ENCODE data around the gene C5orf47. TPM values are rescaled to one million over a fixed set of nuclear protein-coding genes. Genes with fewer than 3 reads are reported as not detected.

C5orf47 gene
- total and polyA plus RNA-seq, 4 donors, result 0.08 TPM; not detected in 3

GRCh38 chr5:173944511-173944910 is 44.5 kb upstream of the C5orf47 start:
- H3K4me3 ChIP-seq (ENCODE audit: low read depth in 1 of 3, low read length in 3 of 3), result no peak overlapping the region

GRCh38 chr5:173945160-173945559 is 43.8 kb upstream of the C5orf47 start:
- H3K36me3 ChIP-seq (ENCODE audit: control insufficient read depth in 4 of 4, insufficient read depth in 3 of 4, low read depth in 1 of 4, low read length in 3 of 4), result peaks cover 7 to 44% (median 40%) of the 10 kb centered on the region in 4 donors
- H3K27me3 ChIP-seq (ENCODE audit: control insufficient read depth in 4 of 4, insufficient read depth in 4 of 4, low read length in 3 of 4), result no peaks in the 10 kb centered on the region
- no peak overlapping the region for H3K9ac ChIP-seq (ENCODE audit: low read depth in 1 of 2, low read length in 2 of 2)
- DNase-seq (ENCODE audit: low spot score), result no peak
- H3K27ac ChIP-seq (ENCODE audit: low read depth in 1 of 2, low read length in 2 of 2), result no peak overlapping the region
- WGBS, result 81% methylated on average over 2 of the region's 2 CpGs
- no peak overlapping the region for H3K4me3 ChIP-seq (ENCODE audit: low read depth in 1 of 3, low read length in 3 of 3)
- peaks cover 5 to 33% (median 18%) of the 10 kb centered on the region in 4 donors for H3K4me1 ChIP-seq (ENCODE audit: control insufficient read depth in 4 of 4, insufficient read depth in 4 of 4, low read length in 3 of 4)
- H3K9me3 ChIP-seq (ENCODE audit: control insufficient read depth in 4 of 4, low read length in 3 of 4), result no peaks in the 10 kb centered on the region
- TF ChIP-seq FOXA2 (IDR thresholded peaks at IDR 0.05) (no peak), FOXA1 (IDR thresholded peaks at IDR 0.05) (no peak), EGR1 (IDR thresholded peaks at IDR 0.05; ENCODE audit: low read depth in 2 of 2) (no peak), GABPA (IDR thresholded peaks at IDR 0.05 in 1 of 2, conservative IDR thresholded peaks at IDR 0.05 in 1 of 2) (no peak), TAF1 (conservative IDR thresholded peaks at IDR 0.05) (no peak), HNF4G (IDR thresholded peaks at IDR 0.05) (no peak), CTCF (IDR thresholded peaks at IDR 0.05; ENCODE audit: low read depth, low read length, missing input control) (no peak), HNF4A (conservative IDR thresholded peaks at IDR 0.05) (no peak)
- TF ChIP-seq, protein P1, sequence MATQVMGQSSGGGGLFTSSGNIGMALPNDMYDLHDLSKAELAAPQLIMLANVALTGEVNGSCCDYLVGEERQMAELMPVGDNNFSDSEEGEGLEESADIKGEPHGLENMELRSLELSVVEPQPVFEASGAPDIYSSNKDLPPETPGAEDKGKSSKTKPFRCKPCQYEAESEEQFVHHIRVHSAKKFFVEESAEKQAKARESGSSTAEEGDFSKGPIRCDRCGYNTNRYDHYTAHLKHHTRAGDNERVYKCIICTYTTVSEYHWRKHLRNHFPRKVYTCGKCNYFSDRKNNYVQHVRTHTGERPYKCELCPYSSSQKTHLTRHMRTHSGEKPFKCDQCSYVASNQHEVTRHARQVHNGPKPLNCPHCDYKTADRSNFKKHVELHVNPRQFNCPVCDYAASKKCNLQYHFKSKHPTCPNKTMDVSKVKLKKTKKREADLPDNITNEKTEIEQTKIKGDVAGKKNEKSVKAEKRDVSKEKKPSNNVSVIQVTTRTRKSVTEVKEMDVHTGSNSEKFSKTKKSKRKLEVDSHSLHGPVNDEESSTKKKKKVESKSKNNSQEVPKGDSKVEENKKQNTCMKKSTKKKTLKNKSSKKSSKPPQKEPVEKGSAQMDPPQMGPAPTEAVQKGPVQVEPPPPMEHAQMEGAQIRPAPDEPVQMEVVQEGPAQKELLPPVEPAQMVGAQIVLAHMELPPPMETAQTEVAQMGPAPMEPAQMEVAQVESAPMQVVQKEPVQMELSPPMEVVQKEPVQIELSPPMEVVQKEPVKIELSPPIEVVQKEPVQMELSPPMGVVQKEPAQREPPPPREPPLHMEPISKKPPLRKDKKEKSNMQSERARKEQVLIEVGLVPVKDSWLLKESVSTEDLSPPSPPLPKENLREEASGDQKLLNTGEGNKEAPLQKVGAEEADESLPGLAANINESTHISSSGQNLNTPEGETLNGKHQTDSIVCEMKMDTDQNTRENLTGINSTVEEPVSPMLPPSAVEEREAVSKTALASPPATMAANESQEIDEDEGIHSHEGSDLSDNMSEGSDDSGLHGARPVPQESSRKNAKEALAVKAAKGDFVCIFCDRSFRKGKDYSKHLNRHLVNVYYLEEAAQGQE (IDR thresholded peaks at IDR 0.05), result no peak

More at GRCh38 chr5:173944511-173944910, 44.5 kb upstream of the C5orf47 start:
- Histone ChIP-seq H3K9ac (ENCODE audit: low read depth in 1 of 2, low read length in 2 of 2) (no peak overlapping the region), H3K36me3 (ENCODE audit: control insufficient read depth in 4 of 4, insufficient read depth in 3 of 4, low read depth in 1 of 4, low read length in 3 of 4) (peaks cover 5 to 38% (median 35%) of the 10 kb centered on the region in 4 donors), H3K27ac (ENCODE audit: low read depth in 1 of 2, low read length in 2 of 2) (no peak overlapping the region), H3K9me3 (ENCODE audit: control insufficient read depth in 4 of 4, low read length in 3 of 4) (no peaks in the 10 kb centered on the region), H3K27me3 (ENCODE audit: control insufficient read depth in 4 of 4, insufficient read depth in 4 of 4, low read length in 3 of 4) (no peaks in the 10 kb centered on the region), H3K4me1 (ENCODE audit: control insufficient read depth in 4 of 4, insufficient read depth in 4 of 4, low read length in 3 of 4) (peaks cover 8 to 35% (median 19%) of the 10 kb centered on the region in 4 donors)
- TF ChIP-seq, protein P1 (IDR thresholded peaks at IDR 0.05), result no peak
- TF ChIP-seq SP1 (IDR thresholded peaks at IDR 0.05), result no peak
- no peak for TF ChIP-seq ZBTB33 (IDR thresholded peaks at IDR 0.05)
- no peak for TF ChIP-seq FOXA2 (IDR thresholded peaks at IDR 0.05)
- TF ChIP-seq YY1 (IDR thresholded peaks at IDR 0.05), result no peak
- no peak for TF ChIP-seq ATF3 (IDR thresholded peaks at IDR 0.05)
- no peak for TF ChIP-seq RAD21 (IDR thresholded peaks at IDR 0.05)
- no peak for TF ChIP-seq EGR1 (IDR thresholded peaks at IDR 0.05; ENCODE audit: low read depth in 2 of 2)
- TF ChIP-seq, protein P2, sequence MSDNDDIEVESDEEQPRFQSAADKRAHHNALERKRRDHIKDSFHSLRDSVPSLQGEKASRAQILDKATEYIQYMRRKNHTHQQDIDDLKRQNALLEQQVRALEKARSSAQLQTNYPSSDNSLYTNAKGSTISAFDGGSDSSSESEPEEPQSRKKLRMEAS (IDR thresholded peaks at IDR 0.05), result no peak
- no peak for TF ChIP-seq NR2F2 (IDR thresholded peaks at IDR 0.05)
- no peak for TF ChIP-seq GABPA (IDR thresholded peaks at IDR 0.05 in 1 of 2, conservative IDR thresholded peaks at IDR 0.05 in 1 of 2)
- no peak for DNase-seq (ENCODE audit: low spot score)
- 57% methylated on average over 2 of the region's 2 CpGs for WGBS

Data from liver (tissue), 9 donors.